GM21381 (cell line): Measurements from ENCODE around the gene CDK17.

ENCODE experiments used
- ATAC-seq: cut with Tn5 transposase; IDR thresholded peaks from one replicate; pipeline ENCODE4 v1.9.1; 2021; ENCODE audit warnings: mild to moderate bottlenecking, moderate library complexity; ENCODE audit not compliant: unreplicated experiment

CDK17 gene

GRCh38 chr12:96241846-96242256 lies 158.4 kb downstream of the CDK17 start:
- no peak for ATAC-seq

- ATAC-seq, result no peak
Observed at GRCh38 chr12:96241431-96241830, 158.8 kb downstream of the CDK17 start.

- no peak for ATAC-seq
Observed at GRCh38 chr12:96240656-96241055, 159.6 kb downstream of the CDK17 start.

GRCh38 chr12:96239711-96240635 lies 160.3 kb downstream of the CDK17 start:
- ATAC-seq, result no peak

- no peak for ATAC-seq
Observed at GRCh38 chr12:96238336-96239047, 161.7 kb downstream of the CDK17 start.

- ATAC-seq, result no peak
Observed at GRCh38 chr12:96237465-96238077, 162.7 kb downstream of the CDK17 start.

- ATAC-seq, result no peak
Observed at GRCh38 chr12:96237035-96237434, 163.2 kb downstream of the CDK17 start.

GRCh38 chr12:96236221-96236822 lies 163.9 kb downstream of the CDK17 start:
- no peak for ATAC-seq

- no peak for ATAC-seq
Observed at GRCh38 chr12:96235484-96235826, 164.8 kb downstream of the CDK17 start.

- no peak for ATAC-seq
Observed at GRCh38 chr12:96234591-96235483, 165.4 kb downstream of the CDK17 start.

GRCh38 chr12:96233939-96234461 lies 166.2 kb downstream of the CDK17 start:
- ATAC-seq, result no peak

- ATAC-seq, result no peak
Observed at GRCh38 chr12:96233168-96233567, 167.1 kb downstream of the CDK17 start.

- no peak for ATAC-seq
Observed at GRCh38 chr12:96230646-96231045, 169.6 kb downstream of the CDK17 start.

- ATAC-seq, result no peak
Observed at GRCh38 chr12:96228566-96229248, 171.5 kb downstream of the CDK17 start.
